HG03342 (cell line): ENCODE results near the gene OR10S1.
"Not testable (repeated sequence)": the region's sequence is repeated elsewhere in the genome, so short reads cannot be mapped to it uniquely, and the experiment has no call there.

Source experiments
- ATAC-seq: cut with Tn5 transposase; IDR thresholded peaks from one replicate; pipeline ENCODE4 v1.9.1; 2021; ENCODE audit warnings: mild to moderate bottlenecking, moderate library complexity; ENCODE audit not compliant: unreplicated experiment

The OR10S1 gene, protein sequence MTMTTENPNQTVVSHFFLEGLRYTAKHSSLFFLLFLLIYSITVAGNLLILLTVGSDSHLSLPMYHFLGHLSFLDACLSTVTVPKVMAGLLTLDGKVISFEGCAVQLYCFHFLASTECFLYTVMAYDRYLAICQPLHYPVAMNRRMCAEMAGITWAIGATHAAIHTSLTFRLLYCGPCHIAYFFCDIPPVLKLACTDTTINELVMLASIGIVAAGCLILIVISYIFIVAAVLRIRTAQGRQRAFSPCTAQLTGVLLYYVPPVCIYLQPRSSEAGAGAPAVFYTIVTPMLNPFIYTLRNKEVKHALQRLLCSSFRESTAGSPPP

DNA sequence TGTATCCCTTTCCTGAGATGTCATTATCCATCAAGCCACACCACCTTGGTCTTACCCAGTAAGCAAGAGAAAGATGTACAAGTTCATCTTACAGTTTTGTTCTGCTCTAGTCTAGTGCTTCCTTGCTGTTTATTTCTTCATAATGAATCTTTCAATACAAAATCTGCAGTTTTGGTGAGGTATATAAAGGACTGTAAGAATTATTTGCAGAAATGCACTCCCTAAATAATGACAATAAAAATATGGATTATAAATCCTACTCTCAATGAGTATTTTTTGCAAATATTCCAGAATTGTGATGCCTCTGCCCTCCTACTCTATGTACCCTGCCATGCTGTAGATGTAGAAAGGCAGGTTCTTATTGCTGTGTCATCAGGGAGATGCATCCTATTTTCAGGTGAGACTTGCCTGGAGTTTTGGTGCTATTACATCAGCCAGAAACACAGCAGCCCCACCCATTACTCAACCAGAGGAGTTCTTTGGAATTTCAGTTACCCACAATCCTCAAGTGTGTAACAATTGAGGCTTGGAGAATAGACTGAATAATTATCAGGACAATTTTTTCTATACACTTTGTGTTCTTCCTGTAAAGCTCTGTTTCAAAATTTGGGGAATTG, at the start of gene OR10S1:
TSS of gene OR10S1 (minus strand) at position 51 of the 617 bp plus-strand sequence. CDS start 117 bp downstream, outside the sequence.
- no peak for ATAC-seq

DNA sequence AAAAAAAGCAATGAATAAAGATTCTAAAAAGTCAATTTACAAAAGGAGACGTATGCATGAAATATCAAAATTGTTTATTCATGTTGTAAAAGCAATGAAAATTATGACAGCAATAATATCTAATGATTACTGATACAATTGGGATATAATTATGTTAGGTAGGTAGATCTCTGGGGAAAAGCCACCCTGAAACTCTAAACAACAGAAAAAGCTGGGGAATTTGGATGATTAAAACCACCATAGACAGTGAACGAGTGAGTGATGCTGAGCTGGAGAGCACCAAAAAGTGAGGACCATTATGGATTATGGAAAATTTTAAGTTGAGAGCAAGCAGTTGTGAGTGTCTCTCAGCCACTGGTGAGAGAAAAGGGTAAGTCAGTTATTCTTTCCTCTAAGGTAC, 48.9 kb upstream of the OR10S1 start, which contains the start of gene OR10G8:
TSS of gene OR10G8 (plus strand) at position 301 of the 400 bp plus-strand sequence. CDS start 2,825 bp downstream, outside the sequence.
- no peak for ATAC-seq

DNA sequence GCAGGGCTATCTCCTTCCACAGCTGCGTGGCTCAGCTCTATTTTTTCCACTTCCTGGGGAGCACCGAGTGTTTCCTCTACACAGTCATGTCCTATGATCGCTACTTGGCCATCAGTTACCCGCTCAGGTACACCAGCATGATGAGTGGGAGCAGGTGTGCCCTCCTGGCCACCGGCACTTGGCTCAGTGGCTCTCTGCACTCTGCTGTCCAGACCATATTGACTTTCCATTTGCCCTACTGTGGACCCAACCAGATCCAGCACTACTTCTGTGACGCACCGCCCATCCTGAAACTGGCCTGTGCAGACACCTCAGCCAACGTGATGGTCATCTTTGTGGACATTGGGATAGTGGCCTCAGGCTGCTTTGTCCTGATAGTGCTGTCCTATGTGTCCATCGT, 38.3 kb upstream of the OR10S1 start:
- ATAC-seq, result not testable (repeated sequence)

DNA sequence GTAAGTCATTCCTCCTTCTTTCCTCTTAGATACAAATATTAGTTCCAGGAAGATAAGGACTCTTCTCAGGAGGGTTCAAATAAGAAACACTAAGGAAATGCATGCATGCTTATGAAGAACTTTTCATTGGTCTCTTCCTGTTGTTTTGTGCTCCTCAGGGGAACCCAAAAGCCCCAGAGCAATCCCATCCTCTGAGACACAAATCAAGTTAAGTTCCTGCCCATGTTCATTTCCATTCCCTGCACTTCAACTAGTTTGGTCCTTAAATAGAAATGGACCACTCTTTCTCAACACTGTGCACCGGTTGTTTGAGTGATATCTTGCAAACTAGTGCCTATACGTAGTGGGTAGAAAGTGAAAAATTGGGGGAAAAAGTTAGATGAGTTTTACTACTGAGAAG, 35.1 kb upstream of the OR10S1 start, which contains the start of gene OR10G4:
TSS of gene OR10G4 (plus strand) at position 301 of the 400 bp plus-strand sequence. CDS start 2,578 bp downstream, outside the sequence.
- no peak for ATAC-seq

DNA sequence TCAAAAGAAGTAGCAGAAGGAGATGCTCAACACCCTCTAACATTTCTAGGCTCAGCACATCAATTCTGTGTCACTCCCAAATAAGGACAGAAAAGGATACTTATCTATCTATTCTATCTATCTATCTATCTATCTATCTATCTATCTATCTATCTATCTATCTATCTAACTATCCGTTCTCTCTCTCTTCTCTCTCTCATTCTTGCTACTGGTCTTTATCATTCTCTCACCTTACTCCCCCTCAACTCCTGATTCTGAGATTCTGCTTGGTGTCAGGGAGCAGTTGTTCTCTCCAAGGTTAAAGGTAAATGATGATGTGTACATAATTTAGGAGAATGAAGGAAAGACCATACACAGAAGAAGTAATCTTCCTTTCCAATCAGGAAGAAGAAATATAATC, 17.5 kb upstream of the OR10S1 start, which contains the start of gene OR10G6:
TSS of gene OR10G6 (minus strand) at position 43 of the 400 bp plus-strand sequence. CDS start at position 43, 0 bp downstream.
- no peak for ATAC-seq

DNA sequence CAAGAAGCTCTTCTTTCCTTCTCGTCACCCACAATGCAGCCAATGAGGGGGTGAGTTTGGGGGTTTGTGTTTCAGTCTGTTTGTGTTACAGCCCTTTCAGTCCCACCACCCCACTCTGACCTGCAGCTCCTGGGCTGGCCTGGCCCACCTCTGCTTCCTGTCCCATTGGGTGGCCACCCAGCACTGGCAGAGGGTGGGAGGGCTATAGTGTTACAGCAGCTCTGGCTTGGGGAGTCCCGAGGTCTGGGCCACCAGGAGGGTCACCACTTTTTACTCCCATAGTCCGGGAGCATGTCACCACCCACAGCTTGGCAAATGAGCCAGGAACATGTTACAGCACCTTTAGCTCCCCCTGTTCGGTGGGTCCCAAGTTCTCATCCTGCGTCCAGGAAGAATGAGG, 1.7 kb upstream of the OR10S1 start:
- no peak for ATAC-seq

DNA sequence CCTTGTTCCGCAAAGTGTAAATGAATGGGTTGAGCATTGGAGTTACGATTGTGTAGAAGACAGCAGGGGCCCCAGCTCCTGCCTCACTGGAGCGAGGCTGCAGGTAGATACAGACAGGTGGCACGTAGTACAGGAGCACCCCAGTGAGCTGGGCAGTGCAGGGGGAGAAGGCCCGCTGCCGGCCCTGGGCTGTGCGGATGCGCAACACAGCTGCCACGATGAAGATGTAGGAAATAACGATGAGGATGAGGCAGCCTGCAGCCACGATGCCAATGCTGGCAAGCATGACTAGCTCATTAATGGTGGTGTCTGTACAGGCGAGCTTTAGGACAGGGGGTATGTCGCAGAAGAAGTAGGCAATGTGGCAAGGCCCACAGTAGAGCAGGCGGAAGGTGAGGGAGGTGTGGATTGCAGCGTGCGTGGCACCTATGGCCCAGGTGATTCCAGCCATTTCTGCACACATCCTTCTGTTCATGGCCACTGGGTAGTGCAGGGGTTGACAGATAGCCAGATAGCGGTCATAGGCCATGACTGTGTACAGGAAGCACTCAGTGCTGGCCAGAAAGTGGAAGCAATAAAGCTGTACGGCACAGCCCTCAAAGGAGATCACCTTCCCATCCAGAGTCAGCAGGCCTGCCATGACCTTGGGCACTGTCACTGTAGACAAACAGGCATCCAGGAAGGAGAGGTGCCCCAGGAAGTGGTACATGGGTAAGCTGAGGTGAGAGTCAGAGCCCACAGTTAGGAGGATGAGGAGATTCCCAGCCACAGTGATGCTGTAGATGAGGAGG, 616 bp downstream of the OR10S1 start:
- ATAC-seq, result no peak

DNA sequence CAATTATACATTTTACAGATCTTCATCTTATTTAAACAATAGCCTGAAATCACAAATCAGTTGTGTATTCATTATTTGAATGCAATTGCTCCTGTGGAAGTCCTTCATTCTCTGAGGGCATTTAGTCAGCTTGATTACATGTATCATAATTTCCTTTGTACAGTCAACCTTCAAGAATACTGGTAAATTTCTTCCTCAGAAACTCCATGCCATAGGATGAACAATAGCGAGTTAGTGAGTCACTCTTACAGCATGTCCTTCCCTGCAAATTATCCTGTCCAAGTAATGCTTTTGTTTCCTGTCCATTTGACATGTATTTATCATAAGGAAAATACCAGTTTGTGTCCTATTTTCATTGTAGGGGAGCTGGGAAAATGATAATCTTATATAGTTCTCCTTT, 3.8 kb downstream of the OR10S1 start:
- no peak for ATAC-seq

DNA sequence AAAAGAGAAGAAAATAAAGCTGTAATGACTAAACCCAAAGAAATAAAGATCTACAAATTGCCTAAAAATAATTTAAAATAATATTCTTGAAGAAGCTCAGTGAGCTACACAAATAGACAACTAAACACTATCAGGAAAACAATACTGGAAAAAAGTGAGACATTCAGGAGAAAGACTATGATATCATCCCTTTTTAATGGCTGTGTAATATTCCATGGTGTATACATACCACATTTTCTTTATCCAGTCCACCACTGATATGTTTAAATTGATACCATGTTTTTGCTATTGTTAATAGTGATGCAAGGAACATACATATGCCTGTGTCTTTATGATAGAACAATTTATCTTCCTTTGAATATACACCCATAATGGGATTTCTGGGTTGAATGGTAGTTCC, 20.8 kb downstream of the OR10S1 start:
- no peak for ATAC-seq

DNA sequence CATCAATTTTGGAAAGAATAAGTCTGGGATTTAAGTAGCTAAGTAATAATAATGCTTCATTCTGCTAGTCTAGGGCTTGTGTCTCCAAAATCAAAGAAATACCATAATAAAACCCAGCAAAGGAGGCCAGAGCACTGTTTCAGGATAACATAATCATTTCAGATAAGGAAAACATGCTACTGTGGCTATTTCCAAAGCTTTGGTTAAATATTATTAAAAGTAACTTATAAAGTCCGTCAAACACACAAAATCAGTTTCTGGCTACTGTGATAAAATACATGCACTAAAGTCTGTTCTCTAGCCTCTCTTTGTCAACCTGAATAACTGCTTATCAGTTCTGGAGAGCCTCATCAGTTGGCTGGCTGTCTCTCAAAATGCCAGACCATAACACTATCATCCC, 32.4 kb downstream of the OR10S1 start:
- ATAC-seq, result no peak

DNA sequence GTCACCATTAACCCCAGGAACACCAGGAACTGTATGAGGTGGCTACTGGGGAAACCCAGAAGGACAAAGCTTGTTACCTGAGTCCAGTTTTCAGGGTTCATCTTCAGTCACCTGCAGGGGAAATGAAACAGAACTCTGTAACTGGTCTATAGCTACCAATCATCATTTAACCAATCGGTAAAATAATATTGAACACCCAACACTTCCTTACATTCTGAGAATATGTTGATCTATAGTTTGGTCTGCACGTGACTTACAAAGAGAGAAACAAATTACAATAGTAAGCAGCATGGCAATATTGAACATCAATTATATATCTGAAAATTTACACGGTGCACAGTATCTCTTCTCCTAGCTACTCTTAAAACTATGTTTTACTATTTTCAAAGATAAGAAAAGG, 33.8 kb downstream of the OR10S1 start, which contains the start of gene OR6T1:
TSS of gene OR6T1 (minus strand) at position 101 of the 400 bp plus-strand sequence. CDS start at position 101, 0 bp downstream.
- no peak for ATAC-seq

DNA sequence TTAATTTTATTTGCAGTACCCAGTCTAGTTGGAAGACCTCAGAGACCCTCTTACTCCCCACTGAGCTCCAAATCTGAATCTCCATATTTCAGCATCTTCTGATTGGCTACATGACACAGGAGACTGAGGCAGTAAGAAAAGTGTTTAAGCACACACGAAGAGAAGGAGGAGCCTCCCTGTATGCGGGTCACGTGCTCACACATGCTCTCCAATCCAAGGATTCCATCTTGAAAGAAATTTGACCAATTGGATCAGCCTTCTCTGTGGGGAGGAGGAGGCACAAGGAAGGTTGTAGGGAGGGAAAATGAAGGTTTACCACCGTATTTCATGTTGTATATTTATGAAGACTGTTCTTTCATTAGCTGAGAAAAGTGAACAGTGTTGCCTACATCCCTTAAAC, 35.2 kb downstream of the OR10S1 start:
- ATAC-seq, result no peak

DNA sequence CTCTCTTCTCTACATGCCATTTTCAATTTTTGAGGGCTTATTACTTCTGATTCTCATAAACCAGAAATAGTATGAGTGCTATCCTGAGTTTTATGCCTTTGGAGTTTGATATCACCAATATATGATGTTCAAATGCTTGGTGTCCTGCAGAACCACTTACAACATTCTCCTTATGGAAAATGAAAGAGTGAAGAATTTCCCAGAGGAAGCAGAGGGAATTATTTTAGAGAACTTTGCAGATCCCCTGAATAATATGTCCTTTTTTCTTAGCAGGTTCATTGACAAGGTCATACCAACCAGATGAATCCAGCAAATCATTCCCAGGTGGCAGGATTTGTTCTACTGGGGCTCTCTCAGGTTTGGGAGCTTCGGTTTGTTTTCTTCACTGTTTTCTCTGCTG, 38.3 kb downstream of the OR10S1 start, which contains the start of gene OR4D5:
TSS of gene OR4D5 (plus strand) at position 301 of the 400 bp plus-strand sequence. CDS start at position 301, 0 bp downstream.
- no peak for ATAC-seq
